ENCODE results near the gene TNS3.

TNS3 gene

DNA sequence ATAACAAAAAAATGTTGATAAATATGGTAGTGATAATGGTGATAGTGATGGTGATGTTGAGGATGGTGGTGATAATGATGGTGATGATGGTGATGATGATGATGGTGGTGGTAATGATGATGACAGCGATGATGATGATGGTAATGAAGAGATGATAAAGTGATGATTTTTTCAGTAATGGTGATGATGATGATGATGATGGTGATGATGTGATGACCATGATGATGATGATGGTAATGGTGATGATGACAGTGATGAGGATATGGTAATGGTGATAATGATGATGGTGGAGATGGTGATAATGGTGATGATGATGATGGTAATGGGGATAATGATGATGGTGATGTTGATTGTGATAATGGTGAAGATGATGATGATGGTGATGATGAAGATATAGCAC, 321.6 kb downstream of the TNS3 start:
- DNase-seq (ENCODE audit: low read depth in 2 of 2), result no peak

DNA sequence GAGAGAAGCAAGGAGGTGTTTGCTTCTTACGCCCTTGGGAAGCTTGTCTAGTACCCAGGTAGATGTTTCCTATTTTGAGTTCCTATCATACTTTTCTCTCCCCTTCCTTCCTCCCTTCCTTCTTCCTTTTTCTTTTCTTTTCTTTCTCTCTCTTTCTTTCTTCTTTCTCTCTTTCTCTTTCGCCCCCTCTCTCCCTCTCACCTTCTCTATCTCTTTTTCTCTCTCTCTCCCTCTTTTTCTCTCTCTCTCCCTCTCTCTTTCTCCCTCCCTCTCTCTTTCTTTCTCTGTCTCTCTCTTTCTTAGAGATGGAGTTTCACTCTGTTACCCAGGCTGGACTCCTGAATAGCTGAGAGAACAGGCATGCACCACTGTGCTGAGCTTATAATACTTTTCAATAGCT, 322.2 kb downstream of the TNS3 start:
- DNase-seq (ENCODE audit: low read depth in 2 of 2), result no peak

DNA sequence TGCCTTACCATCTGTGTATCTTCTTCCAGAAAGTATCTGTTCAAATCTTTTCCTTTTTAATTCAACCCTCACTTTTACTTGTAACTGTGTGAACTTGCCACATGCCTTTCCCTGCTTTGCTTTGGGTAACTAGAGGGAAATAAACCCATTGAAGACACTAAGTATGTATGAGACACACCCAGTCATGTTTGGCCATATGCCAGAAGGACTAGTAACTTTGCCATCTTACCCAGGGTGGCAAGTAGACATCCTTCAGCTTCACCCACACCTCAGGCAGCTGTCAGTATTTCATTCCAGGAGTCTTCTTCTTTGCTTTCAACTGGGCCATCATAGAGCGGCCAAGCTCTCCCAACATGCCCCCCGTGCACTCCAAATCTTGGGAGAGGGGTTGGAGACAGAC, 323.1 kb downstream of the TNS3 start:
- no peak for DNase-seq (ENCODE audit: low read depth in 2 of 2)

DNA sequence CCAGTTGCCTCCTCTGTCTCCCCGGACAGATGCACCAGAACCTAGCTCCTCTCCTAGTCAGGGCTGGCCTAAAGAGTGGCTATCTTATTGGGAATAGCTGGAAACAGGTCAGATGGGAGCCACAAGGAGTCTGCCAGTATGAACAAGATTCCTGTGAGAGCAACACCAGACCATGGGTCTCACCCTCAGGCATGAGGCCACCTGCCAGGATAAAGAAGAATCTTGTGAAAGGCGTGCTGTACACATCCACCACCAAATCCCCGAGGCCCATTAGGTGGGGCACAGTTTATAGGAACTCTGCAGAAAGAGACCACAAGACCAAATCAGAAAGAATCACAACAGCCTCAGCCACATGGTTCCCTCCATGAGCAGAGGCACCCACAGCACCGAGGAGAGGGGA, 325.9 kb downstream of the TNS3 start:
- no peak for DNase-seq (ENCODE audit: low read depth in 2 of 2)

DNA sequence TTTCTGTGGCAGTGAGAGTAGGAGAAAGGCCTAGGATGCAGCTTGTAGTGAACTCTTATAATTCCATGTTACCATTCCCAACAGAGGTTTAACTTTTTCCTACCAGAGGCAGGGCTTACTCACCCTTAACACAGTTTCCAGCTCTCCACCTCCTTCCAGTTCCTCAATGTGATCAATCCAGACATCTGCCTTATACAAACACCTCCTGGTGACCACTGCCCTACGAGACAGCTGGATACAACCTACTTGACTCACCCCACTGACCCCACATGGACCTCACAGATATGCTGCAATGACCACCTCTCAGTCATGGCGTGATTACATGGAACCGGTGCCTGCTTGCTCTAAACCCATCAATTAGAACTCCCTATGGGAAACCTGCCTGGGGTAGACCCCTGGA, 326.5 kb downstream of the TNS3 start:
- DNase-seq (ENCODE audit: low read depth in 2 of 2), result no peak

DNA sequence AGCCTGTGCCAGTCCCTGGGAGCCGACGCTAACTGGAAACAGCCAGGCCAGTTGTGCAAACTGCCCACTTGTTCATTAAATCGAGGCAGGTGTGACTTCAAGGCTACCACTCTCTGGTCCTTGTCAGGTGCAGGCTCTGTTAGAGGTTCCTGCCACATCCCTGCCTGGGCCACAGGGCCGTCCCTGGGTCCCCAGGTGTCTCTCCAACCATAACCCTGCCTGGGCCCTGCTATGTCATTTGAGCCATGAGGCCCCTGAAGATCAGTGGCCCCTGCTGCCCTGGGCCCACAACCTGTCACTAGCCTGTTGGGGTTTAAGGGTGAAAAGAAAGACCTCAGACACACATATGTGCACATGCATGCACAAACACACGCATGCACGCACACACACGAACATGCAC, 326.9 kb downstream of the TNS3 start:
- no peak for DNase-seq (ENCODE audit: low read depth in 2 of 2)

DNA sequence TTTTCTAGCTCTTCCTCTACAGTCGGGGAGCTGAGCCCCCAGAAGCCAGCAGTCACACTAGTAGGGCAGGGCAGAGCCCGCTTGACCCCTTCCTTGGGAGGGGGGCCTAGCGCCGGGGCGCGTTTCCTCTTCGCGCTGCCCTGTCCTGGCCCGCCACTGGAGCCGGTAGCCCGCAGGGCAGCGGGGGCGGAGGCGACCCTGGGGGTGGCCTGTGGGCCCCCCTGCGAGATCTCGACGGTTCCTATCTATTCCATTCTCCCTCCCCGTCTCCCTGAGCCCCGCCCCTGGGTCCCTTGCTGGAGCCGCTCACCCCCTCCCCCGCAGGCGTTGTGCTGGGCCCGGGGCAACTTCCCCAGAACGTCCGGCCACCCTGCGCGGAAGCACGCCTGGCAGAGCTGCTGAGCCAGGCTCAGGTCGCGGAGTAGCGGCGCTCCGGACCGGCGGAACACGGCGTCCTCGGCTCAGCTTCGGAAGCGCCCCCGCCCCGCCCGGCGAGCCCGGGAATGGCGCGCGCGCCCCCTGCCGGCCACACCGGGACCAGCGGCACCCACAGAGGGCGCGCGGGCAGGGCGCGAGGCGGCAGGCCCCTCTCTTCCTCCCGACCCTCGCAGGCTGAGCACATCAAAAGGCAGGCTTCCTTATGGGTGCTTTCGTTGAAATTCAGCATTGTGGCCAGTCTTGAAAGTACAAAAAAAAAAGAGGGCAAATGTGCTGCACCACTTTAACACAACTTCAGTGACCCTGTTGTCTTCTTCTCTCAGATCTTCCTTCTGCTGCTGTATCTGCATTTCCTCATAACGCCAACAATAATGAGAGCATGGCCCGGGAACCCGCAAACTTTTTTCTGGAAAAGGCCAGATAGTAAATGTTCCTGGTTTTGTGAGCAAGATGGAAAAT, 327.6 kb downstream of the TNS3 start:
- peak in 1 of 2 experiments; percentile 36 for DNase-seq (ENCODE audit: low read depth in 2 of 2)

DNA sequence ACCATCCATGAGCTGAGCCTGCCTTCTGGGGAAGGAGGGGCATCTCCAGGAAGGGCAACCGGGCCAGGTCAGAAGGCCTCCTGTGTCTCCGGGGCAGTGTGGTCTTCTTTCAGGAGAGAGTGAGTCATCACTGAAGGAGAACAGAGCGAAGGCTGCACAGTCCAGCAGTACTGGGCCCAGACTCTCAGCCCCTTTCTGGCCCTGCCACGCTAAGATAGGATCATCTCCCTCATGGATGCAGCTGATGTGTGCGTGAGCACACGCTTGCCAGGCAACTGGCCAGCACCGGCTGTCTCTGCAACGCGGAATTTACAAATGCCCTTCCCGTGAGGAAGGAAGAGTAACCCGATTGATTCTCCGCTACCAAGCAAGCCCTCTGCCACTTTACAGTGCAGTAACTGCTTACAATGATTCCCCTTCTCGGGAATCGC, 328.2 kb downstream of the TNS3 start:
- no peak for DNase-seq (ENCODE audit: low read depth in 2 of 2)

DNA sequence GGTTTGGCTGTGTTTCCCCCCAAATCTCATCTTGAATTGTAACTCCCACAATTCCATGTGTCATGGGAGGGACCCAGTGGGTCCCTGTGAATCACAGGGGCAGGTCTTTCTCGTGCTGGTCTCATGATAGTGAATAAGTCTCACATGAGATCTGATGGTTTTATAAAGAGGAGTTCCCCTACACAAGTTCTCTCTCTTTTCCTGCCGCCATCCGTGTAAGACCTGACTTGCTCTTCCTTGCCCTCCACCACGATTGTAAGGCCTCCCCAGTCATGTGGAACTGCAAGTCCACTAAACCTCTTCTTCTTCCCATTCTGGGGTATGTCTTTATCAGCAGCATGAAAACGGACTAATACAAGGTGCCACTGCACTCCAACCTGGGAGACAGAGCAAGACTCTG, 329.2 kb downstream of the TNS3 start:
- DNase-seq (ENCODE audit: low read depth in 2 of 2), result no peak

DNA sequence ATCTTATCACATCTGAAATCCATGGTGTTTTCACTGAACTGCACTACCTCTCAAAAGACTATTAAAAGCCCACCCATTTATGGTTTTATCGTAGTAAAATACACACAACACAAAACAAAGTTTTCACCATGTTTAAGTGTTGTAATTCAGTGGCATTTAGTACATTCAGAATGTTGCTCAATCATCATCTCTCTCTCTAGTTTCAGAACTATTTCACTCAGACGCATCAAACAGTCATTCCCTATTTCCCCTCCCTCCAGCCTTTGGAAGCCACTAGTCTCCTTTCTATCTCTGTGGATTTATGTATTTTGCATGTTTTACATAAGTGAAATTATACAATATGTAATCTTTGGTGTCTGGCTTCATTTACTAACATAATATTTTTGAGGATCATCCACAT, 332.6 kb downstream of the TNS3 start:
- DNase-seq (ENCODE audit: low read depth in 2 of 2), result no peak

DNA sequence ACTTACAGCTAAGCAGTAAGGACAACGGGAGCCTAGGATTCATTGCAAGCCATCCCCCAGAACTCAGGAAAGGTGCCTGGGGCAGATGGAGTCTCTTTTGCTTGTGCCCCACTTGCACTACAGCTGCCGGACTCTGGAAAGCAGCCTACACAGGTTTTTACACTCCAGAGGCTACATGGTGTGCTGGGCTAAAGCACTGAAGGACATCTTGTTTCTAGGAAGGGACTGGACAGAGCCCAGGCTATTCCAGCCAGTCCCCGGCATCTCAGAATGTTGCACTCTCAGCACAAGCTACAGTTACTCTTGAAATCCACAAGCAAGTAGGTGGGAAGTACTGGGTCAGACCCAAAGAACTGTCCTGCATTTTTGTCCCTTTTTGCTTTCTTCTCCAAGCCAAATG, 333.1 kb downstream of the TNS3 start:
- DNase-seq (ENCODE audit: low read depth in 2 of 2), result no peak

DNA sequence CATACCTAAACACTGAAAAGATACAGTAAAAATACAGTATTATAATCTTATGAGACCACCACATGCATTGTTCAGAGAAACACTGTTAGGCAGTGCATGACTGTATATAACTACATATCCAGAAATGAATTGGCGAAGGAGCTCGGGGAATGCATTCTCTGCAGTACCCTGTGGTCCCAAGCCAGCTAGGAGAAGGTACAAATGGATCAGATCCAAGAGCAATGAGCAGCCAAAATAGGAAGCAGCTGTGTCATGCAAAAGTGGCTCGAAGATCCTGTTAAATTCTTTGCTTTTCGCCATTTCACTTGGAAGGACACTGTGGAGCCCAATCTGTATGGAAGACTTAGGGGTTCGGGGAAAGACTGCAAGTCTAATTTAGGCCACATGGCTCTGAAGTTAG, 334.8 kb downstream of the TNS3 start:
- no peak for DNase-seq (ENCODE audit: low read depth in 2 of 2)

DNA sequence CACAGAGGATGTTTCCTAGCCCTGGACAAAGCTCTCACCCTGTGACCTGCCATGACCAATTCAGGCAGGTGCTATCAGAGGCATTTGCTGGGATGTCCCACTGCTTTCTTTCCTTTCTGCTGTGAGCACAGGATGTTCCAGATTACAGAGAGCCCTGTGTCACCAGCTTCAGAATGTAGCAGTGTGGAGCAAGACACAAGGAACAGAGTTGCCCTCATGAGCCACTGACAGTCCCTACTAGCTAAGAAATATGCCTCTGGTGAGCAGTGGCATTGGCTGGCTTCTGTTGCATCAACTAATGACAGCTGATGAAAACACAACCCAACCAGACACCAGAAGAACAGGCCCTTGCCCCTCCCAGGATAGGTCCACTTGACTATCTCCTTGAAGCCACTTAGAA, 337.2 kb downstream of the TNS3 start:
- no peak for DNase-seq (ENCODE audit: low read depth in 2 of 2)

DNA sequence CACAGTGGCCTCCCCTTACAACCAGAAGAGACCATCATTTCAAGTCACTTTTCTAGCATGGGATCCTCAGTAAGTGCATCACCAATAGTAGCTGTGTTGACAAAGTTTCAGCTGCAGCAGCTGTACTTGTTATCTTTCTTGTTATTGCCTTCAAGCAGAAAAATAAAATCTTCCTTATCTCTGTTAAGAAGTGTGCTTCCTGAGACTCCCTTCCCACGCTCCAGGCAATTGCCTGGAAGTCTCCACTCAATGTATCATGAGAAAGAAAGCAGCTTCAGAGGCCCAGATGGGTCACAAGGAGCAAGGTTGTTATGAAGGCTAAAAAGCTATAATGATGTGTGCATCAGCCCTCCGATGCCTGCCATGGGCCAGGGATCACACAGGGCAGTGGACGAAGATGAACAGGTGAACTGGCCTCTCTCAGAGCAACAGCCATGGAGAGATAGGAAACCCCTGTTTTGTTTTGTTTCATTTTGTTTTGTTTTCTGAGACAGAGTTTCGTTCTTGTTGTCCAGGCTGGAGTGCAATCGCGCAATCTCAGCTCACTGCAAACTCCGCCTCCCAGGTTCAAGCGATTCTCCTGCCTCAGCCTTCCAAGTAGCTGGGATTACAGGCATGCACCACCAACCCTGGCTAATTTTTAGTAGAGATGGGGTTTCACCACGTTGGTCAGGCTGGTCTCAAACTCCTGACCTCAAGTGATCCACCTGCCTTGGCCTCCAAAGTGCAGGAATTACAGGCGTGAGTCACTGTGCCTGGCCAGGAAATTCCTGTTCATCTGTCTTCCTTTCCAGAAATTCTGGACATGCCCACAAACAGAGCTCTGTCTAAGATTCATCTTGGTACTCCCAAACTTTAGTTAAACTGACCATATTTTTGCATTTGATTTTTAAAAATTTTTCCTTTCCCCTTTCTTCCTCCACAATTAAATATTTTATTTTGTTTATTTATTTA, 340.5 kb downstream of the TNS3 start:
- no peak for DNase-seq (ENCODE audit: low read depth in 2 of 2)

DNA sequence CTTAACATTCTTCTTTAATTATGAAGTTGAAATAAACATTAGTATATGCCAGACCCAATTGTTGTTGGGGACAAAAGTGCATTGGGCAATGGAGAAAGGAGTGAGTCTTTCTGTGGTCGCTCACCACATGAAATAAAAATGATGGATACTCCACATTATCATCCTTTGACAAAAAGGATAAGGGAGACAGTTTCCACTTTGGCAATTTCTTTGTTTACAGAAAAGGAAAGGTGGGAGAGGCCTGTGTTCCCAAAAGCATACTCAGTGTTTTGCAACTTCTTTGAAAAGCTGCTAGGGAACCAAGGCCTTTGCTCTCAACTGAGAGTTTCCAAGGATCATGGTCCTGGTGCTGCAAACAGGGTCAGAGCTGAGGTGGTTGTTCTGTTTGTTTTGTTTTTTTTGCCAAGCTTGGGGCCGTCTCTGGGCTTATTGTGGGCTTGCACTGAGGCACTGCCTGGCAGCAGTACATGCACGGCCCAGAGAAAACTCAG, 341.9 kb downstream of the TNS3 start:
- DNase-seq (ENCODE audit: low read depth in 2 of 2), result no peak

DNA sequence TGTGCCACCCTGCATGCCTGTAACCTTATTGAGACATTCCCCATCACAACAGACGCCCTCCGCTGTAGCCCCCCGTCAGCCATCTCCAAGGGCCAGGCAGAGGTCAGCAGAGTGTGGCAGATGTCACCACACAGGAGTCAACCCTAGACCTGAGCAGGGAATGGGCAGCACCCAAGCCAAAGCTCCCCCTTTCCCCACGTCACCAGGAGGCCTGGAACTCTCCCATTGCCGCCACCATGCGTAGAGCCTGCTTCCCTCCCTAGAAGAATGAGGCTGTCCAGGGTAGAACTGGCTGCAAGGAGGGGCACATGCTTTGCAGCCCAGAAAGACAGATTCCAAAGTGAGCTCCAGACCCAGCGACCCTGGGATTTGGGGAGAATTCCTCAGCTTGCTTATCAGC, 342.9 kb downstream of the TNS3 start:
- no peak for DNase-seq (ENCODE audit: low read depth in 2 of 2)

DNA sequence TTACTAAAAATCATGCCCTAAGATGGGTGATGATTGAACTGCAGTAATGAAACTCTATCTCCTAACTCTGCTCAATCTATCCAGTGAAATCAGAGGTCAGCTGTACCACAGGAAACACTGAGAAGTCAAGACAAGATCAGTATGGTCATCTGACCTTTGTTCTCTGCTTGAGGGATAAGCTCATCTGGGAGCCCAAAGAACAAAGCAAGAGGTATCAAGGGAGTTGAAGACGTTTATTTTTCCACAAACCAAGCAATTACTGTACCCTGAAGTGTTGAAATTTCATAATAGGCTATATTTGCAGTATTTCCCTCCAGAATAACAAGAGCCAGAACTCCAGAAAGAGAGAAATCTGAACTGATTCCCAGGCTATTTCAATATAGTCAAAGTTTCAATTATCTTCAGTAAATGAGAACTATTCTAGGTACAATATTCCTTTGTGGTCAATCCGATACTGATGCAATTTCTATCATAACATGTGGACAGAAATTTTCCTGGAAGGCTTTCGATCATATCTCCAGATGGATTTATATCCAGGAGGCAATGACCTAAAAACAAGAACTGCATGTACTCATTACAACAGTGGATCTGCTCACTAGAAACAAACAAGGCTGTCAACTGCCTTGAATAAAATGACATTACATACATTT, 345.3 kb downstream of the TNS3 start:
- no peak for DNase-seq (ENCODE audit: low read depth in 2 of 2)

DNA sequence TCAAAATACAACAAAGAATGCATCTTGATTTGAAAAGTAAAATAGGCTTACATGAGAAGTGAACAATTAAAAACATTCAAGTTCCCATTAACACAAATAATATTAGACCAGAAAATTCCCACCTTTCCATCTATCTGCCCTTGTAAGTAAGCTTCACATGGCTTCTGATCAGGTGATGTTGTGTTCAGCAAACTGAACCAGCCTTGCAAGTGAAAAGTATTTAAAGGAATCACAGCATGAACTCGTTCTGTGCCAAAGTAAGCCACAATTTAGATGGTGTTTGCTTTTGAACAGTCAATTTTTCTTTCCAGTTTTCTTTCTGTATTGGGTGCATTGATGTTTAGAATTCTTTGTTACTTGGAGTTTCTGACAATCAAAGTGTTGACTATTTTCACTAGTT, 347.9 kb downstream of the TNS3 start:
- no peak for DNase-seq (ENCODE audit: low read depth in 2 of 2)

DNA sequence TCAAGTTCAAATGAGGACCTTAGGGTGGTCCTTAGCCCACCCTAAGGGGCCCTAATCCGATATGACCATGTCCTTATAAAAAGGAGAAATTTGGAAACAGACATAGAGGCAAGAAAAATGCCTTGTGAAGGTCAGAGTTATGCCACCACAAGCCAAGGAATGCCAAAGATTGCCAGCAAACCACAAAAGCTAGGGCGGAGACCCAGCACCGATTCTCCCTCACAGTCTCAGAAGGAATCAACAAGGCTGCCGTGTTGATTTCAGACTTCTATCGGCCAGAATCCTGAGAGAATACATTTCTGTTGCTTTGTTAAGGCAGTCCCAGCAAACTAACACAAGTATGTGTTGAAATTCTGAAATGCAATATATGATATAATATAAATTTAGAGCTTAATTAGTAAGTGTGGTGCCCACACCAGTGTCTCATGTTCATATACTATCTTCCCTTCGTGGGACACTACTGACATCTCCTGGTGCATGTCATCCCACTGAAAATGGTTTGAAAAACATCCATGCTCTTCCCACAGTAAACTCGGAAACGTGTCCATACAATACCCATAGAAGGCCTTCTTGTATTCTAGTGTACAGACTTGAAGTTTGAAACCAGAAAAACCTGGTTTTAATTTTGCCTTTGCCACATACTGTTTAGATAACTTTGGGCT, 349.0 kb downstream of the TNS3 start:
- no peak for DNase-seq (ENCODE audit: low read depth in 2 of 2)

DNA sequence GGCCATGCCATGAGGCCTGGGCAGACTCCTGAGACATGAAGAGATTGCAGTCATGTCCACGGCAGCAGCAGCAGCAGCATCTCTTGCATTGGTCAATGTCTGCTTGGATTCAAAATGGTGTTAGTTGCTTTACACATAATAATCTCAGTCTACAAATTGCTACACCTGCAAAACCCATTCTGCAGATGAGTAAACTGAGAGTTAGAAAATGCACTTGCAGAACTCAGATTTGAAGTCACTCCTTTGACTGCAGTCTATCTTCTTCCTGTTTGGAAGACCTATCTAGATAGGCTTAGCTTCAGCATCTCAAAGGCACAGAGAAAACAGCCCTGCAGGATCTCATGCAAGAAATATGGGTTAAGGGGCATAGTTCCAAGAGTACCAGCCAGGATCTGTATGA, 350.3 kb downstream of the TNS3 start:
- DNase-seq (ENCODE audit: low read depth in 2 of 2), result no peak

DNA sequence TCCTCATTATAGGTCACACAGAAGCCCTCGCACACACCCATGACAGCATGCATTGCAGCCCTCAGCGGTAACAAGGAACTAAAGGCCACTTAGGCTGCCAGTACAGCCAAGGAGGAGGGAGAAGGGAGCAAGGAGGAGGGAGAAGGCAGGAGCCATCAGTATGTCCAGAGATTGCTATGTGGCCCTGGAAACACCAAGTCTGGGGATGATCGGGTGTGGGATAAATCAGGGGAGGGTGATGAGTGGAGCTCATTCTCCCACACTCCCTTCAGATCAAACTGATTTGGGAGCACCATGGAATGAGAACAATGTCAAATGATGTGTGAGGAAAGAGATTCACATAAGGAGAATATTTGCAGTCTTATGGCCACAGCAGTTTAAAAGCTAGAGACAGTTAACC, 350.9 kb downstream of the TNS3 start:
- DNase-seq (ENCODE audit: low read depth in 2 of 2), result no peak

Data from stimulated activated CD4-positive, alpha-beta T cell treated with anti-CD3 and anti-CD28 coated beads, Interleukin-12 subunit alpha, Interleukin-12 subunit beta, amount 100 ng/mL, for 24 hours (primary cell).